Measurements from ENCODE around the gene MCRIP1.

- no peak for TF ChIP-seq CTCF (IDR thresholded peaks at IDR 0.05; ENCODE audit: insufficient read depth, low read length)
- no peak for TF ChIP-seq REST (IDR thresholded peaks at IDR 0.05; ENCODE audit: insufficient replicate concordance, low read depth)
- no peak; the same call in 1 of the 2 replicates for TF ChIP-seq POLR2AphosphoS5 (IDR thresholded peaks at IDR 0.05; ENCODE audit: low read depth)
- TF ChIP-seq GABPA (IDR thresholded peaks at IDR 0.05; ENCODE audit: low read depth): no peak
Measured at GRCh38 chr17:81863833-81864768, 31.0 kb upstream of the MCRIP1 start.
